ENCODE measurements around the gene ARHGEF25.

GRCh38 chr12:57622293-57623245 lies 11.3 kb downstream of the ARHGEF25 start:
- TF ChIP-seq SIN3A (IDR thresholded peaks at IDR 0.05; ENCODE audit: borderline replicate concordance, insufficient read depth, low read length) (no peak), REST (IDR thresholded peaks at IDR 0.05; ENCODE audit: insufficient read depth in 1 of 2, low read depth in 2 of 2, low read length in 2 of 2) (no peak), TAF1 (IDR thresholded peaks at IDR 0.05; ENCODE audit: borderline replicate concordance, insufficient read depth, low read length) (no peak)

Measured in PFSK-1 (cell line).